HepG2 (cell line): ENCODE measurements around the gene SHOX.

Experiments
- ETV6 ChIP-seq: sonication (generic); formaldehyde crosslinking; conservative IDR thresholded peaks from 2 replicates; pipeline ENCODE4 v1.4.0; 2020; ENCODE audit warnings: missing genetic modification reagents
- HNF1A ChIP-seq, 2 experiments: sonication (generic) in 1 of 2; formaldehyde crosslinking in 1 of 2; IDR thresholded peaks; 2 replicates each; pipeline versions ENCODE4 v1.4.0 to v1.6.1; 2016 to 2020; ENCODE audit warnings: borderline replicate concordance in 1 of 2, low read depth in 1 of 2, mild to moderate bottlenecking in 1 of 2, missing genetic modification reagents in 1 of 2
- HNRNPL ChIP-seq: fragments of 200-400 bp; formaldehyde crosslinking; IDR thresholded peaks from 2 replicates; pipeline ENCODE4 v1.6.1; 2017; ENCODE audit warnings: mild to moderate bottlenecking, low read depth, low read length
- MAFF ChIP-seq: IDR thresholded peaks from 2 replicates; pipeline ENCODE4 v1.6.1; 2011; ENCODE audit warnings: low read depth, low read length, improper control_type of control experiment
- MXD4 ChIP-seq: IDR thresholded peaks from 2 replicates; pipeline ENCODE4 v1.6.1; 2016; ENCODE audit warnings: mild to moderate bottlenecking, missing biosample characterization, missing genetic modification reagents
- POLR2AphosphoS5 ChIP-seq: IDR thresholded peaks from 2 replicates; pipeline ENCODE4 v1.6.1; 2012; ENCODE audit warnings: low read depth, low read length
- RXRA ChIP-seq: sonication (generic); formaldehyde crosslinking; IDR thresholded peaks from 2 replicates; pipeline ENCODE4 v1.5.1; 2020; ENCODE audit warnings: missing genetic modification reagents
- SRF ChIP-seq: IDR thresholded peaks from 2 replicates; pipeline ENCODE4 v1.6.1; 2011; ENCODE audit warnings: mild to moderate bottlenecking, low read depth, low read length, moderate library complexity
- ZBTB21 ChIP-seq: sonication (generic); formaldehyde crosslinking; IDR thresholded peaks from 2 replicates; pipeline ENCODE4 v1.4.0; 2020; ENCODE audit warnings: missing genetic modification reagents
- ZNF776 ChIP-seq: sonication (generic); formaldehyde crosslinking; IDR thresholded peaks from 2 replicates; pipeline ENCODE4 v1.4.0; 2020; ENCODE audit warnings: mild to moderate bottlenecking, missing genetic modification reagents
- TF ChIP-seq, protein P1 (sequence below): sonication (generic); formaldehyde crosslinking; IDR thresholded peaks from 2 replicates; pipeline ENCODE4 v1.5.0; 2020; ENCODE audit warnings: mild to moderate bottlenecking, missing genetic modification reagents, moderate library complexity
- TF ChIP-seq, protein P2 (sequence below): sonication (generic); formaldehyde crosslinking; IDR thresholded peaks from 2 replicates; pipeline ENCODE4 v1.4.0; 2020; ENCODE audit warnings: missing genetic modification reagents
- TF ChIP-seq, protein P3 (sequence below): sonication (generic); formaldehyde crosslinking; conservative IDR thresholded peaks from 2 replicates; pipeline ENCODE4 v1.4.0; 2020; ENCODE audit warnings: missing genetic modification reagents

DNA sequence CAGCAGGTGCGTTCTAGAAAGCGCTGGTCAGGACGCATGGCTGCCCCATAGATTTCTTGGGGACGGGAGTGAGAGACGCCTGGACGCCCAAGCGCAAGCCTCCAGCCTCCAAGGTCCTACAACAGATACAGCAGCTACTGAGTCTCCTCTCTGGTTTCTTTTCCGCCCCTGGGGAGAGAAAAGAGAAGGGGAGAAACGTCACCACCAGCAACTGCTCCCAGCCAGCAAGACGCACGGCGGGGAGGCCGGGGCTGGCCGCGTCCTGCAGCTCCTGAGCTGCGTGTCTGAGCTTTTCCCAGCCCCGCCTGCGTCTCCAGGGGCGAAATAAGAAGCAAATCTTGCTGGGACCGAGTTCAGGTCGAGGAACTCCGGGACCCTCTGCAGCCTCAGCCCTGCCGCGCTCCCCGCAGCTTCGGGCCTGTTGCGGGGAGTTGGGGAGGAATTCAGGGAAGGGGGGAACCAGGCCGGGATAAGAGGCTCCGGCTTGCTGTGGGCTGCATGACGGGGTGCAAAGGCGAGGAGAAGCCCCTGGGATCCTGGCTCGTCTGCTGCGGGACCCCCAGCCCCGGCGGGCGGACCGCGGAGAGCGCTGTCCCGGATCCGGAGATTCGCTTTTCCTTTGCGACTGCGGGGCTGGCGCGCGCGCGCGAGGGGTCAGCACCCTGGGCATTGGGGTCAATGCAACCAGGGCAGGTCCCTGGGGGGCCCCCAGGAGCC lies 6.8 kb upstream of the SHOX start:
- TF ChIP-seq, protein P1, sequence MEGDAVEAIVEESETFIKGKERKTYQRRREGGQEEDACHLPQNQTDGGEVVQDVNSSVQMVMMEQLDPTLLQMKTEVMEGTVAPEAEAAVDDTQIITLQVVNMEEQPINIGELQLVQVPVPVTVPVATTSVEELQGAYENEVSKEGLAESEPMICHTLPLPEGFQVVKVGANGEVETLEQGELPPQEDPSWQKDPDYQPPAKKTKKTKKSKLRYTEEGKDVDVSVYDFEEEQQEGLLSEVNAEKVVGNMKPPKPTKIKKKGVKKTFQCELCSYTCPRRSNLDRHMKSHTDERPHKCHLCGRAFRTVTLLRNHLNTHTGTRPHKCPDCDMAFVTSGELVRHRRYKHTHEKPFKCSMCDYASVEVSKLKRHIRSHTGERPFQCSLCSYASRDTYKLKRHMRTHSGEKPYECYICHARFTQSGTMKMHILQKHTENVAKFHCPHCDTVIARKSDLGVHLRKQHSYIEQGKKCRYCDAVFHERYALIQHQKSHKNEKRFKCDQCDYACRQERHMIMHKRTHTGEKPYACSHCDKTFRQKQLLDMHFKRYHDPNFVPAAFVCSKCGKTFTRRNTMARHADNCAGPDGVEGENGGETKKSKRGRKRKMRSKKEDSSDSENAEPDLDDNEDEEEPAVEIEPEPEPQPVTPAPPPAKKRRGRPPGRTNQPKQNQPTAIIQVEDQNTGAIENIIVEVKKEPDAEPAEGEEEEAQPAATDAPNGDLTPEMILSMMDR (CRISPR knock-in tag) = no peak
- no peak for TF ChIP-seq POLR2AphosphoS5
- no peak for TF ChIP-seq ETV6 (CRISPR knock-in tag)
- TF ChIP-seq, protein P2, sequence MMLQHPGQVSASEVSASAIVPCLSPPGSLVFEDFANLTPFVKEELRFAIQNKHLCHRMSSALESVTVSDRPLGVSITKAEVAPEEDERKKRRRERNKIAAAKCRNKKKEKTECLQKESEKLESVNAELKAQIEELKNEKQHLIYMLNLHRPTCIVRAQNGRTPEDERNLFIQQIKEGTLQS (CRISPR knock-in tag) = no peak
- no peak for TF ChIP-seq SRF
- TF ChIP-seq MAFF = no peak
- no peak for TF ChIP-seq MXD4 (CRISPR knock-in tag)
- TF ChIP-seq RXRA (CRISPR knock-in tag) = no peak
- TF ChIP-seq ZNF776 = no peak
- TF ChIP-seq, protein P3, sequence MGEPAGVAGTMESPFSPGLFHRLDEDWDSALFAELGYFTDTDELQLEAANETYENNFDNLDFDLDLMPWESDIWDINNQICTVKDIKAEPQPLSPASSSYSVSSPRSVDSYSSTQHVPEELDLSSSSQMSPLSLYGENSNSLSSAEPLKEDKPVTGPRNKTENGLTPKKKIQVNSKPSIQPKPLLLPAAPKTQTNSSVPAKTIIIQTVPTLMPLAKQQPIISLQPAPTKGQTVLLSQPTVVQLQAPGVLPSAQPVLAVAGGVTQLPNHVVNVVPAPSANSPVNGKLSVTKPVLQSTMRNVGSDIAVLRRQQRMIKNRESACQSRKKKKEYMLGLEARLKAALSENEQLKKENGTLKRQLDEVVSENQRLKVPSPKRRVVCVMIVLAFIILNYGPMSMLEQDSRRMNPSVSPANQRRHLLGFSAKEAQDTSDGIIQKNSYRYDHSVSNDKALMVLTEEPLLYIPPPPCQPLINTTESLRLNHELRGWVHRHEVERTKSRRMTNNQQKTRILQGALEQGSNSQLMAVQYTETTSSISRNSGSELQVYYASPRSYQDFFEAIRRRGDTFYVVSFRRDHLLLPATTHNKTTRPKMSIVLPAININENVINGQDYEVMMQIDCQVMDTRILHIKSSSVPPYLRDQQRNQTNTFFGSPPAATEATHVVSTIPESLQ (CRISPR knock-in tag) = no peak
- no peak for TF ChIP-seq HNRNPL
- no peak for TF ChIP-seq ZBTB21 (CRISPR knock-in tag)
- TF ChIP-seq HNF1A (IDR thresholded peaks at IDR 0.05; ENCODE audit: low read depth) = no peak
- no peak for TF ChIP-seq HNF1A (CRISPR knock-in tag; IDR thresholded peaks at IDR 0.05; ENCODE audit: borderline replicate concordance)
